Mesenteric fat pad (tissue), 1 donor: ENCODE measurements around the gene ISX. TPM values are rescaled to one million over a fixed set of nuclear protein-coding genes. Genes with fewer than 3 reads are reported as not detected.
"Not testable (repeated sequence)": the region's sequence is repeated elsewhere in the genome, so short reads cannot be mapped to it uniquely, and the experiment has no call there.

Experiments
- DNase-seq: peaks from one replicate; pipeline ENCODE4 v3.0.0-alpha.2; 2020; ENCODE audit warnings: low spot score
- long read RNA-seq: library from polyadenylated mRNA; unstranded; transcript quantifications from one replicate; pipeline ENCODE4 v2.0.0, GENCODE V29; 2020
- total RNA-seq: library from RNA; stranded (reverse); fragmentation: NEBNext Ultra II Directional; extraction: Animal tissue kit (Norgen Biotek cat#: 25700); gene quantifications from one replicate; pipeline ENCODE4 v1.2.1, GENCODE V29; 2021
- donor health status: DM: yes; HTN: yes; CAD: no.

The ISX gene
- not detected for total RNA-seq
- long read RNA-seq, result 0 reads

DNA sequence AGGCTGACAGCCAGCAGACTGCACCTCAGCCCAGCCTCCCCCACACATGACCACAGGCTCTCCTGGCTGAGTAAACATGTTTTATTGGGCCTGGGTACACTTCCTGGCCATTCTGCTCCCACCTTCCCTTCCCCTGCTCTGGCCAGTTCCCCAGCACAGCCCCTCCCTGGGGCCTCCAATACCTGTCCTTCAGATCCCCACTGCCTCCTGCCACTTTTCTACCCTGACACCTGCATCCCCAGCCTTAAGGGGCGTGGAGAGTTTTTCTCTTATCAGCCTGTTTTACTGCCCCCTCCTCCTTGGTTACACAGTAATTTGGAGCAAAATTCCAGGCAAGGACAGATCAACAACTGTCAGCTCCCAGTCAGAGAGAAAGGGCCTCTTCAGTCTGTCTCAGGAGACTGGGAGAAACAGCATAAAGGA is at the start of gene ISX:
TSS of gene ISX (plus strand) at position 363 of the 423 bp plus-strand sequence. CDS start 930 bp downstream, outside the sequence.
- DNase-seq, result no peak

DNA sequence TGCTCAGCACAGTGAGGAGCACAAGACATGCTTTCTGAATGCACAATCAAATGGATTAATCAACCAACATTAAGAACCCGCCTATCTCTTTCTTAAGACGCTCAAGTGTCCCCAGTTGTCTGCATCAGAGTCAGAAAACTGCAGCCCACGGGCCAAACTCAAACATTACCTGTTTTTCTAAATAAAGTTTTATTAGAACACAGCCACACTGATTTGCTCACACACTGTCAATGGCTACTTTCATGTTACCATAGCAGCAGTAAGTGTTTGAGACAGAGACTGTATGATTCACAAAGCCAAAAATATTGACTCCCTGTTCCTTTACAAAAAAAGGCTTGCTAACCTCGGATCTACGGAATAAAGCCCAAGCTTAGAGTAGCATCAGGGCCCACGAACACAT is 49.0 kb upstream of the ISX start:
- DNase-seq, result no peak

DNA sequence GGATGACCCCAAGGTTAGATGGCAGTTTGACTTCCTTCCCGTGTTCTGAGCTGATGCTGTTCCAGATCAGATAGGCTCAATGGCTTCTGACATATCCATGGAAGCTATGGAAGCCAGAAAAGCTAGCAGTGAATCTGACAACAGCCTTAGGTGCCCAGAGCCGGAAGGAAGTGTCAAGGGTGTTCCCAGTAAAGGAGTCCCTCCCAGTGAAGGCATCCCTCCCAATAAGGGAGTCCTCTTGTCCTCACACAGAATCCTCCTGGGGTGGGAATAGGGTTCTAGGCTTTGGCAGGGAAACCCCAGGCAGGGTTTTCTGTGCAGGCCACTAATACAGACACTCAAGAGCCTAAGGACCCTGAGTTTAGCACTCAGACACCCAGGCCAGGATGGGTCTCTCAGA is 47.0 kb upstream of the ISX start:
- DNase-seq, result no peak

DNA sequence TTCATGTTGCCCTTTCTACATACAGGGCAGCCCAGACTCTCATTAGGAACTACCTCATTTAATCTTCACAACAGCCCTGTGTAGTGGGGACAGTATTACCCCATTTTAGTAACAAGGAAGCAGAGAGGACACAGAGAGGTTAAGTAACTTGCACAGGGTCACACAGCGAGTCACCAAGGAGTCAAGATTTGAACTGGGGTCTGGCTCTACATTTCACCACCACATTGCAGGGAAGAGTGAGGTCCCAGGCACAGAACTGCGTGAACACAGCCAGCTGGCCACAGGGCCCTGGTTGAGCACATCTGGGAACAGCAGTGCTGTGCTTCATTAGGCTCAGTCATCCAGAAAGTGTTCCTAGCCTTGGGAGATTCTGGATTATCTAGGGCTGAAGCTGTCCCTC is 45.4 kb upstream of the ISX start:
- no peak for DNase-seq

DNA sequence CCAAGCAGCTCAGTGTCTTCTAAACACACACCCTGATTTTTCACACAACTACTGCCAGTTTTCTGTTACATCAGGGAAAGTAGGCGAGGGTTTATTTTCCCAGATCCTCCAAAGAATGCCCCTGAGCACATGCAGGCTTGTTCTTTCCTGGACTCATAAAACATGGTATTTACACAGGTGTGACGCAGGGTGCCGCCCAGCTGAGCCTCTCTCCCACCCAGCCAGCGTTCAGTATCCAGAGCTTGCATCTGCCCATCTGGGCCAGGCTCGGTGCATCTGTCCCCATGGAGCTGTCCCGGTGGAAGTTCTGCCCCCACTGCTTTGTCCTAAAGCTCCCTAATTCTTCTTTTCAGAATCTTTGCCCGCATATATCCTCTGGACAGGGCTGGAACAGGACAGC is 44.8 kb upstream of the ISX start:
- no peak for DNase-seq

DNA sequence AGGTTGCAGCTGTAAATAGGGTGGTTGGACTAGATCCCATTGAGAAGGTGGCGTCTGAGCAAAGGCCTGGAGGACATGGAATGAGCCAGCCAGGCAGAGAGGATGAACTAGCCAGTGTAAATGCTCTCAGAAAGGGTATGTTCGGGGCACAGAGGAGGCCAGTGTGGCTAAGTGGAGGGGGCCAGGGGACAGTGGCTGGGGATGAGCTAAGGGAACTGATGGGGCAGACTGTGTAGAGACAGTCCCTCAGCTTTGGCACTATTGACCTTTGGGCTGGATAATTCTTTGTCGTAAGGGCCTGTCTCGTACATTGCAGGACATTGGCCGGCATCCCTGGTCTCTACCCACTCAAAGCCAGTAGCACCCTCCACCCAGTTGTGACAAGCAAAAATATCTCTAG is 43.7 kb upstream of the ISX start:
- DNase-seq, result peak; percentile 28

DNA sequence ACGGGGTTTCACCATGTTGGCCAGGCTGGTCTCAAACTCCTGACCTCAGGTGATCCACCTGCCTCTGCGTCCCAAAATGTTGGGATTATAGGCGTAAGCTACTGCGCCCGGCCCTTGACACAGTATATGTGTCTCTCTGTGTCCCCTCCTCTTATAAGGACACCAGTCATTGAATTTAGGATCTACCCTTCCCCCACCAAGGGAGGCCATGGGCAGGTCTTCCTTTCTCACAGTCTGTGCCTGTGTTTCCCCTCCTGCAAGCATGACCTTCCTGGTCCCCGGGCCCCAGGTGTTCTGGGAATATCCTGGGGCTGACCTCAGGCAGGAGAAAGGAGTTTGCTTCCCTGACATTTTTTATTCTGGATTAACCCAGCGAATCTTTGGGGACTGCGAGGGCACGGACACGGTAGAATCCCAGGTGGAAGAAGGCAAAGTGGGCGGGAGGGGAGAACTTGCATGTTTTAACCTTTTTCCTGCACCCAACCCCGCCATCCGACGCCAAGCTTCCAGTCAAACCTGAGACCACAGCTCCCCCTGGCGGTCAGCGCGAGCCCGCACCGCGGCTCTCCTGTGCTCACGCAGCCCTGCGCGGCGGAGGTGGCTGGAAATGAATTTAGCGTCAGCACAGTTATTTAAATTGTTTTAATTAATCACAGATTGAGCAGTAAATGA is 42.1 kb upstream of the ISX start:
- peak; percentile 92 for DNase-seq

DNA sequence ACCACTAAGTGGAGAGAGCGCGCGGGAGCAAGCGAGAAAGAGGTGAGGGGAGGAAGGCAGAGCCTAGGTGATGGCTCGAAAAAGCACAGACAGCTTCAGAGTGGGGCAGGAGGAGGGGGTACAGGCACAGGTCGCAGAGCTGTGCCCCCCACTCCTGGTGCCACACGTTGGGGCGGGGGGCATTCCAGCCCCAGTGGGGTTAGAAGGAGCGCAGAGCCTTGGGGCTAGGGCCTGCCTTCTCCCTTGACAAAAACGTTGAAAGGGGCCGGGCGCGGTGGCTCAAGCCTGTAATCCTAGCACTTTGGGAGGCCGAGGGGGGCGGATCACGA is 41.6 kb upstream of the ISX start:
- DNase-seq, result peak; percentile 79

DNA sequence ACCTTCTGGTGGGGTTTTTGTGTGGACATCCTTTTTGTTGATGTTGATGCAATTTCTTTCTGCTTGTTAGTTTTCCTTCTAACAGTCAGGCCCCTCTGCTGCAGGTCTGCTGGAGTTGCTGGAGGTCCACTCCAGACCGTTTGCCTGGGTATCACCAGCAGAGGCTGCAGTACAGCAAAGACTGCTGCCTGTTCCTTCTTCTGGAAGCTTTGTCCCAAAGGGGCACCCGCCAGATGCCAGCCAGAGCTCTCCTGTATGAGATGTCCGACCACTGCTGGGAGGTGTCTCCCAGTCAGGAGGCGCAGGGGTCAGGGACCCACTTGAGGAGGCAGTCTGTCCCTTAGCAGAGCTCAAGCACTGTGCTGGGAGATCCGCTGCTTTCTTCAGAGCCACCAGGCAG is 35.8 kb upstream of the ISX start:
- peak; percentile 53 for DNase-seq

DNA sequence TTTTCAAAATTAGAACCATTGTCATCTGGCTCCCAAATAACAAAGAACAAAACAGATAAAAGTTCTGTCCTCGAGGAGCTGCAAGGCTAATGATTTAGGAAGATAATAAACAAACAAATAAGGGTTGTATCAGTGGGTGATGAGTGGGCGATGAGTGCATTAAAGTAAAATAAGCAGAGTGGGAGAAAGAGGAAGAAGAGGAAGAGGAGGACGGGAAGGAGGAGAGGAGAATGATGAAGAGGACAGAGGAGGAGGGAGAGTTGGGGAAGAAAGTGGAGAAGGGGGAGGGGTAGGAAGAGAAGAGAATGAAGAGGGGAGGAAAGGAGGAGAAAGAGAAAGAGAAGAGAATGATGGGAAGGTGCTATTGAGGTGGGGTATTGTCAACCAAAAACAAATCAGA is 33.4 kb upstream of the ISX start:
- no peak for DNase-seq

DNA sequence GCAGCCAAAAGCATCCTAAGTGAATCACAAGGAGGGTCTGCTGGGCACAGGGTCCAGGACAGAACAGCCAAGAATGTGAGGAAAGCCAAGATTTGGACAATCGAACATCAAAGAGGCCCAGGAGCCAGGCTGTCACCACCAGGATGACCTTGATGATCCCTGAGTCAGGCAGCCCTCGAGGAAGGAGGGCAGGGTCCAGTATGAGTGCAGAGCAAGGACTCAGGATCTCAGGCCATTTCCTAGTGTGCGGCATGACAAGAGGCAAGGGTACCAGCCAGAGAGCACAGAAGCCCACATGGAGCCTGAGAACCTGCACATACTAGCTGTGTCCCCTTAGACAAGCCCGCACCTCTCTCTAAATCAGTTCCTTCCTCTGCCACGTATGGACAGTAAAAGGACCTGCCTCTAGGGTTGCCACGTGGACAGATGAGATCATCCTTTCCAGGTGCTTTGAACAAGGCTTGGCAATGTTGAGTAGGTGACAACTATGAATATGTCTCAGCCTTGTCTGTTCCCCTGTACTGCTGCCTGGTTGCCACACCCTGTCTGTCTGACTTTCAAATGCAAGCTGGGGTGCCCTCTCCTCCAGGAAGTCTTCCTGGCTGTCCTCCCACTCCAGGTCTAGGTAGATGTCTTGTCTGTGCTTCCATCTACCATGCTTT is 32.2 kb upstream of the ISX start:
- DNase-seq, result peak; percentile 57

DNA sequence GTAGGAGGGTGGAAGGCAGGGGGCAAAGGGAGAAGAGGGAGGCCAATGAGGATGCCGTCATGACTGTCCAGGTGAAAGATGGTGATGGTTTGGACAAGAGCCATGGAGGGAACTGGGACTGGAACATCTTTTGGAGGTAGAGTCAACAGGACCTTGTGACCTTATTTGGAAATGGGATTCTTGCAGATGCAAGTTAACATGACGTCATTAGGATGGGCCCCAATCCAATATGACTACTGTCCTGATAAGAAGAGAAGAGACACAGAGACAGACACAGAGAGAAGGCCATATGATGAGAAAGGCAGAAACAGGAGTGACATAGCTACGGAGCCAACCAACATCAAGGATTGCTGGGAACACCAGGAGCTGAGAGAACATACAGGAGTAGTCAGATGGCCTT is 31.0 kb upstream of the ISX start:
- DNase-seq, result no peak

DNA sequence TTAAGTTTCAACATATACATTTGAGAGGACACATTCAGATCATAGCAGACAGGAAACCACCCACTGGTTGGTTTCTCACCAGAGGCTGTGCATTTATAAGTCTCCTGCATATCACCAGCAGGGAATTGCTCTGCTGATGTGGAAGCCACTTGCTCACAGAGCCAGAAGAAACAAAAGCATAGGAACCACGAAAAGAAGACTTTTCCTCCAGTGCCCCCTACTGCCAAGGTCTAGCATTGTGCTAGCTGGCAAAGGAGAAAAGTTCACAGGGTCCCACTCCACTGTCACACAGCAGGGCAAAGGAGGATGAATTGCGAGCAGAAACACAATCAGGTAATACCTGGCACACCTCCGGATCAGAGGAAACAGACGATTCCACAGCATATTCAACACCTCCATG is 28.9 kb upstream of the ISX start:
- DNase-seq, result no peak

DNA sequence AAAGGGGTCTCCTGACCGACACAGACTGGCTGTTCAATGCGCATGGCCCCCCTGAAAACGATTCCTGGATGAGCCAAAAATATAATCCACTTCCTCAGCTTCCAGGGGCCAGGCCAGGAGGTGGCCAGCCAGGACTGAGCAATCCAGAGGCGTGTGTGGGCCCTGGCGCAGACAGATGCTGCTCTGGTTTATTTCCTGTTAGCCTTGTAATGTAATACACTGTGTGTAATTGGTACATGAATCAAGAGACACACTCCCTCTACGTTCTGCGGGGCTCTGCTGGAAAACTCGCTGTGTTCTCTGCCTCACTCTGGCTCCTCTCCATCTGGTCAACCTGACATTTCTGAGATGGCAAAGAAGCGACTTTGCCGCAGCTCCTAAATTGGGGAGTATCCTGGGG is 26.3 kb upstream of the ISX start:
- DNase-seq, result no peak

DNA sequence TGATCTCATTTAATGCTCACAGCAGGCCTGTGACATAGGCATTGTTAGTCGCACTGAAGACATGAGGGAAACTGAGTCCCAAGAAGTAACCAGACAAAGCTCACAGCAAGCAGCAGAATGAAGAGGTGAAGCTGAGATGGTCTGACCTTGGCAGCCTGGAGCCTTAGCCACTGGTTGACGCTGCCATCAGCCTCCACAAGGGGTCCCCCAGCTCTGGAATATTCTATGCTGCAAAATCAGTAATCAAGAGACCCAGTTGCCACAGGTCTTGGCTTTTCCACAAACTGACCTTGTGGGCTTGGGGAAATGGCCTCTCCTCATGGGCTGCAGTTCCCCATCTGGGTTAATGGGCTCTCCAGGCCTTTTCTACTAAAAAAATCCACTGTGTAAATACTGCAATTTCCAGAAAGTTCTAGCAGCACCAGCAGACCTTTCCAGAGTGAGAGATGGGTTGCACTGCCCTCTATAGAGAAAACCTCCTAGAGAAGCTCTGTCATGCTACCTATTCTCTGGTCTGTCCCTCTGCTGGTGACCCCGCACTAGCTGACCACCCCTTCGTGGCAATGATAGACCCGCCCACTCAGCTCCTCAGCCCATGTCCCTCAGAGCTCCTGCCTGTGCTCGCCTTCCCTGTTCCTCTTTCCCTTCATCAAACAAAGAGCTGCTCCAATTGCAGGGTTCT is 22.6 kb upstream of the ISX start:
- DNase-seq, result no peak

DNA sequence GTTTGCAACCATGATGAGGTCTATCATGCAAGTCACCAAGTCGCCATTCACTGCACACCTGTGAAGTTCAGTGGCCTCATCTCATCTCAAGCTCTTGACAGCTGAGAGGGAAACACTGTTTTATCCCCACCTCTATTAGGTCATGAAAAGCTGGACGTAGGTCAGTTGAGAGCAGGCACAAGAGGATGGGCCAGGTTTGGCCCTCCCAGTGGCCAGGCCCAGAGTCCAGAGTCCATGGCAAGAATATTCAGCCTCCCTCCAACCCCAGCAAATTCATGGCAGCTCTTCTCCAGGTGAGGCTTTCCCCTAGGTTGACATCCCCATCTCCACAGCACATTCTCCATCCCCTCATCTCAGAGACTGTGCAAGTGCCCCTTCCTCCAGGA is 22.0 kb upstream of the ISX start:
- DNase-seq, result no peak

DNA sequence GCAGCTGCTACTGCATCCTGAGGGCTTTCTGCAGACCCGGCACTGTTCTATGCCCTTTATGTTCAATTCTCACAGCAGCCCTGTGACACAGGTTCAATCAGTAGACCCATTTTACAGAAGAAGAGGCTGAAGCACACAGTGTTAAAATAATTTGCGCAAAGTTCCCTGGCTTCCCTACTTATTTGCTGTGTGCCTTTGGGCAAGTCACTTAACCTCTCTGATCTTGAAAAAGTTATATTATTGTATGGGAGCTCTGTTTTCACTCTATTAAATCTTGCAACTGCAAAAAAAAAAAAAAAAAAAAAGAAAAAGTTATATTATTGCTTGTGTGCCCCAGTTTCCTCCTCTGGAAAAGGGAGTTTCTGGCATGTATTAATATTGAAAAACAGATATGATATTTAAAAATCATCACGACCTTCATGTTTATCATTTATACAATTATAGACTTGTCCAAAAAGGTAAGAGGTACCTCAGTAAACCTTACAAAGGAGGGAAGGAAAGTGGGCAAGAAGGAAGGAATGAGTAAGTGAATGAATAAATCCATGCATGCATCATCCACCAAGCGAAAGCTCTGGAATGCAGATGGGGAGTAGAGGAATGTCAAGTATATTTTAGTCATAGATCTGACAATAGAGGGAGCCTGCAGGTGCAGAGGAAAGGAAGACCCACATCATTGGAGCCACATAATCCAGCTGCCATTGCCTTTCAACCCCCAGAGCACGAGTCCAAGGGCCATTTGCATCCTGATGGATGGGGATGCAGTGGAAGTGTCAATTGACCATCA is 21.2 kb upstream of the ISX start:
- no peak for DNase-seq

DNA sequence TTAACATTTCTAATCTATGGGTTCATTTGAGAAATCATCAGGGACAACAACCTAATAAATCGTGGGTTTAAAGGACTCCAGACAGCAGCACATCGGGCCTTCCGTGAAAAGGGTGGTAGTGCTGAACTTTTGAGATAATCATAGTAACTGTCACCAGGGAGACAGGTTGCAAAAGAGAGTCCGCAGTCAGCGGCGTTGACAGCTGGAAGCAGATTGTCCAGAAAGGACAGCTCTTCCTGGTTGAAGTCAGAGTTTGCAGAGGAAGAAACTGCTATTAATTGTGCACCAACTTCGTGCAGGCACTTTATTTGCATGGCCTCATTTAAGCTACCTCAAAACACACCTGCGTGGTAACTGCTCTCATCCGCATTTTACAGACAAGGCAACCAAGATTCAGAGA is 20.5 kb upstream of the ISX start:
- DNase-seq, result no peak

DNA sequence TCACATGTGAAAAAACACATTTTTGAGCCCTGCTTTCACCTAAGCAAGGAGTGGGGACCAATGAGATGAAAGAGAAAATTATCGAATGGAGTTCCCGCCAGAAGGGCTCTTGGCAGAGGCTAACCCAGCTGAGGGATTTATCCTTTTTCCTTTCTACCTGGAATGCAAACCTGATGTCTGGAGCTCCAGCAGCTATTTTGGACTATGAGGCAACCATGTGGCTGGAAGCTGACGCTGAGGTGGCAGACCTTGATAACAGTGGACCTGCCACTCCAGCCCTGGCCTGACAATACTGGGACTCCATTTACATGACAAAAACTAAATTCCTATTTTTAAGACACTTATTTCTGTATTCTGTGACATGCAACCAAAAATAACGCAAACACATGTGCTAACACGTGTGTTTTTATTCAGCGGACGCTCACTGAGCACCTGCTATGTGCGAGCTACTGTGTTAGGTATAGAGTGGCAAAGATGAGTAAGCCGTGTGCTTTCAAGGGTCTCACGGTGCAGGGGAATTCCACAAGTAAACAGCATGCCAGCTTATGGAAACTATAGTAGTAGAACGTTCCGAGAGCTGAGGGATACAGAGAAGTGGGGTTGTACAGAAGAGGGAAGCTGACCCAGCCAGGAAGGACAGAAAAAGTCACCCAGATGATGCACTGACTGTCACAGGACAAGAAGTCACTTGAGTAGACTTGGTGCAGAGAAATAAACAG is 19.1 kb upstream of the ISX start:
- no peak for DNase-seq

DNA sequence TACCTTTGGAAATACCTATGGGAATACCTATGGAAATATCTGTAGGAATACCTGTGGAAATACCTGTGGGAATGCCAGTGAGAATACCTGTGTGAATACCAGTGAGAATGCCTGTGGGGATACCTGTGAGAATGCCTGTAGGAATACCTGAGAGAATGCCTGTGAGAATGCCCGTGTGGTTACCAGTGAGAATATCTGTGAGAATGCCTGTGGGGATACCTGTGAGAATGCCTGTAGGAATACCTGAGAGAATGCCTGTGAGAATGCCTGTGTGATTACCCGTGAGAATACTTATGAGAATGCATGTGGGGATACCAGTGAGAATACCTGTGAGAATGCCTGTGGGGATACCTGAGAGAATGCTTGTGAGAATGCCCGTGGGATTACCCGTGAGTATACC is 15.9 kb upstream of the ISX start:
- DNase-seq, result not testable (repeated sequence)

DNA sequence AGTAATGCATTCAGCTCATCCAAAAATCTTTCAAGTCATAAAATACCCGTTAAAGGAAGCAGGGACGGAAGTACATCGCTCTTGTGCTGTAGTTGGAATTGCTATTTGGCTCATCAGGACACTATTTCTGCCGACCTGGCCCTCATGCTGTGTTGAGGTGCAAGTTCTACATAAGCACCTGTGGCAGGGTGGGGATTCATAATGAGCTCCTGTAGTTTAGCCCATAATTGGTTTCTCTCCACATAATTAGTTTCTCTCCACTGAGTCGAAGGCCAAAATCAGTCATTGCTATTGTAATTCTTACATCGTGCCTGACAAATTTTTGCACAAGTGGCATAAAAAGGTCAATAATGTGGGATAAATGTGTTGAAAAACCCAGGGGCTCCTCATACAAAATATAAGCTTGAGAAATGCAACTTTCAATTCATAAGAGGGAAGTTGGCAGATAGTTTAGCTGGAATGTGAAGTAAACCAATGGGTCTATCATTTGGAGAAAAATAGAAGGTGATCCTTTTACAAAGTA is 14.9 kb upstream of the ISX start:
- DNase-seq, result no peak
